ENCODE measurements around the gene SHROOM3.
"Not testable (repeated sequence)": the region's sequence is repeated elsewhere in the genome, so short reads cannot be mapped to it uniquely, and the experiment has no call there.

Gene SHROOM3

DNA sequence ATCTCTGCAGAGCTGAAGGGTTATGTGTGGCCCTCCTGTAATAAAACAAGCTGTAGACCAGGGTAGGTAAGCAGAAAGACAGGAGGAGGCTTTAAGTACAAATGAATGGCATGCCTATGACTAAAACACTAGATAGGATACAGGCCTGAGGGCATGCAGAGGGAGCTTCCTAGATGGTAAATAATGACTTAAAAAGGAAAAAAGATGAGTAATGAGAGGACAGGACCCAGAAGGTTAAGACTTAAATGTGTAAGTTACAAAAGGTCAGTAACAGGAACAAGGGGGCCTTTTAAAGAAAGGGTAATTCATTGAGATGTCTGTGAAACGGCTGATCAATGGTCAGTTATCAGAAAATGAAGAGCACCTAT, 268.1 kb downstream of the SHROOM3 start:
- DNase-seq, result no peak

DNA sequence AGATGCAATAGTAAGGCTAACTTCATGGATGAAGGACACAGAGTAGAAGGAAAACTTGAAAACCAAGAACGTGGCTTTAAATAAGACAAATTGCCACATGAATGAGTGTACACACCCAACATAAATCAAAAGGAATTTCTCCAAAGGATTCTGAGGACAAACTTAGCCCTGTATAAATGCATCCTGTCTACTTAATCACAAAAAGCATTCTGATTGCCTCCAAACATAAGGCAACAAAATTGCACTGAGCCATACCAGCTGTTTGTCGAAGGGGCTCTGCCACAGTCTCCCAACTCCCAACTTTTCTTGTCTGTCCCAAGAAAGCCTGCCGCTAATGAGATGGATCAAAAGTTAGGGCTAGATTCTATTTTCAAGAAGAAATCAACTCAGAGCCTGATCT, 268.6 kb downstream of the SHROOM3 start:
- DNase-seq, result no peak

DNA sequence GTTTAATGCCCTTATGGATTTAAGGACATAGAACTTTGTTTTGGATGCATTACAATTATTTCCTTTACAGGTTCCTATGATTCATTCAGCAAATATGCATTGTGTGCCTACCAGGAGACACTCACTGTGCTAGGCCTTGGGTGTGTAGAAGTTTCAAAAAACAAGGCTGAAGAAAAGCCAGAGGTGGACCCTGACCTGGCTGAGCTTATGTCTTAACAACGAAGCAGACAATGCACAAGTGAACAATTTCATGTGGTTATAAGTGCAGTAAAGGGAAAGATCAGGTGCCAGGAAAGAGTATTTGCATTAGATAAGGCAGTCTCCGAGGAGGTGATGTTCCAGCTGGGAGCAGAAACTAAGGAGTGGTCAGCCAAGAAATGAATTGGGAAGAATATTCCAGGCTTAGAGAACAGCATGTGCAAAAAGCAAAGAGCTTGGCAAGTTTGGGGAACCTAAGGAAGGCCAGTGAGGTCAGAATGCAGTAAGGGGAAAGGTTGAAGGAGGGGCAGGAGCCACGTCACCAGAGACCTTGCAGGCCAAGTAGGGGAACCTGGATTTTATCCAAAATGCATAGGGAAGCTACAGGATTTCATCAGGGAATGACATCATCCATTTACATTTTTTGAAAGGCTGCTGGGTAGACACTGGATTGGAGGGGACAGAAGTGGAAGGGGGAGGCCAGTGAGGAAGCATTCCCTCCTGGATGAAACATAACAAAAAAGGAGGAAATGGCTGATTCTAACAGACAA, 269.3 kb downstream of the SHROOM3 start:
- no peak for DNase-seq

DNA sequence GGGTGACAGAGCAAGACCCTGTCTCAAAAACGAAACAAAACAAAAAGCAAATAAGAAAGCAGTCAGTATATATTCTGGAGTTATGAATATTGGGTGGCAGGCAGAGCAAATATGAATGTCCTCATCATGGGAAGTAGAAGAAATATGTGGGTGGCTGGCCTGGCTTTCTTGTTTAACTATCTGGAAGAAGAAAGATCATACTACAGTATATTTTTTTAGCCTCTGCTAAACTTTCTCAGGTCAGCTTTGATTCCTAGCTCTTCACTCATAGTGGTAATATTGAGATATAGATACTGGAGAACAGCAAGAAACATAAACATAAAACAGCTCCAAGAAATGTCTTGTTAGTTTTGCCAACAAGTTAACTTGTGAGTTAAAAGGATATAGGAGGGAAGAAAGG, 270.4 kb downstream of the SHROOM3 start:
- no peak for DNase-seq

DNA sequence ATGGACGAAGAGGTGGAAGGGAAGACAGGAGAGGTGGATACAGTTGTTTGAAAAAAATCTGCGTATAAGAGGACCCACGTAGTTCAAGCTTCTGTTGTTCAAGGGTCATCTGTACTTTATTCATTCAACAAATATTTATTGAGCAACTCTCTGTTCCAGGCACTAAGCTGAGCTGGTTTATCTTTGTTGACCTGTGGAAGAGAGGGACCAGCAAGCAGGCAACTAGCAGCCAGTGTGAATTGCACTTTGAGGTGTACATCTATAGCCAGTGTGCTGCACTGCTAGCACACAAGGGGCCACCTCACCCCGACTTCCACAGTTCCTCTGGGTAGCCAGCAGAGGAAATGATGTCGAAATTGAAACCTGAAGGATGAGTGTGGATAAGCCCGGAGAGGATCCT, 271.6 kb downstream of the SHROOM3 start:
- no peak for DNase-seq

DNA sequence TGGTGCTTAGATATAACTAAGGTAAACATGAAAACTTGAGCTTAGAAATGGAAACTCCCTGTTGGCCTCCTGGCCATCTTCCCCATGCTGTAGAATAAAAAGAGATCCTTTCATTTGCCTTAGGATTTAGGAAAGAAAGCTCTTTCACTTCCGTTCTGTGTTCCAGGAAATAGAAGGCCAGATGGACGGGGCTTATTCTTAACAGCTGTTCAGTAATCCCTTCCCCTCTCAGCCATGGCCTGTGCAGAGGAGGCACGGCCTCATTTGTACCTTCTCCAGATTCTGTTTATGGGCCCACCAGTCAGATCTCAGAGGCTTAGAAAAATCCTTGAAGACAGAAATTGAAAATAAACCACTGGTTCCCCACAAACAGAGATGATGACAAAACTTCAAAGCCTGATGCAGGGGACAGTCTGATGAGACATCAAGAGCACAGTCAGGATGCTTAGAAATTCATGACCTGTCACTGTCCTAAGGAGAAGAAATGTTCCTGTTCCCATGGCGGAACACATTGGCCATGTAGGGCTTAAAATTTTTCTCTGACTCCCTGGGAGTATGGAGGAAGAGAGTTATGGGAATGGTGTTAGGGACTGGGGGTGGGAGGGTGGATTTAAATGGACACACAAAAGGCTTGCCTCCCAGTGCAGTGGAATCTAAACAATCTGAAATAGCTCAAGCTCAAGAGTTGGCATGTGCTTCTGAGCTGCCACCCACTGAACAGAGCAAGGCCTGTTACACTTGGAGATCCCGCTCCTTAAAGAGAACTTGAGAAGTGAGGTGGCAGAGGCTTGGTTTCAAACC, 274.1 kb downstream of the SHROOM3 start:
- DNase-seq, result no peak

DNA sequence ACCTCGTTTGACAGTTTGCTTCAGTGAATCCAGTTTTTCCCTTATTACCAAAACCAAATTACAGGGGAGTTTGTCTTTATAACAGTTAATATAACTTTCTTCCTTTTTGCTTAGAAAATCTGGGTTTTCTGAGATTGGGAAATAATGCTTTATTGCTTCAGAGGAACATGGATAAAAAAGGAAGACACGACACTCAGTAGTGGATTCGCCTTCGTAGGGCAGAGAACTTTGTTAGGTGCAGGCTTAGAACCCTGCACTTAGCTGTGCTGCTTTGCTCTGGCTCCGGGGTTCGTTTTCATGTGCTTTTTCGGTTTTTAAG, 274.7 kb downstream of the SHROOM3 start:
- DNase-seq, result no peak

DNA sequence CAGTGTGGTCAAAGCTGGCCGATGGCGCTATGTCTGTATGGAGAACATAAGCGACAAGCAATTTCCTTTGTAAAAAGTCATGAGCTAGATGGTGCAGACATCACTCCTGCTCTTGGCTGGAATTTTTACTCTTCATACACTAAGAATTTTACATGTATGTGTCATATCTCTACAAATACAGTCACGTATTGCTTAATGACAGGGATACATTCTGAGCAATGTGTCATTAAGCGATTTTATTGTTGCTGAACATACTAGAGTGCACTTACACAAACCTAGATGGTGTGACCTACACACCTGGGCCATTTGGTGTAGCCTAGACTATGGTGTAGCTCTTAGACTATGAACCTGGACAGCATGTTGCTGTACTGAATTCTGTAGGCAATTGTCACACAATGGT, 277.5 kb downstream of the SHROOM3 start:
- DNase-seq, result no peak

DNA sequence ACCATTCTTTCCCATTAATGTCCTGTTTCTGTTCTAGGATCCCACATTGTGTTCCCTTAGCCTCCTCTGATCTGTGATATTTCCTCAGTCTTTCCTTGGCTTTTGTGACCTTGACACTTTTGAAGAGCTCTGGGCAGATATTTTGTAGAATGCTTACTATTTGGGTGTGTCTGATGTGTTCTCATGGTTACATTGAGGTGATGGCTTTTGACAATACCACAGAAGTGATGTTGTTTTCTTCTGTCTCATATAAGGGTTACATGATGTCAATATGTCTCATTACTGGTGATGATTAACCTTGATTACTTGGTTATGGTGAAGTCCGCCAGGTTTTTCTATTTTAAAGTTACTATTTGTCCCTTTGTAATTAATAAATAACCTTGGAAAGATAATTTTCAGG, 279.2 kb downstream of the SHROOM3 start:
- no peak for DNase-seq

DNA sequence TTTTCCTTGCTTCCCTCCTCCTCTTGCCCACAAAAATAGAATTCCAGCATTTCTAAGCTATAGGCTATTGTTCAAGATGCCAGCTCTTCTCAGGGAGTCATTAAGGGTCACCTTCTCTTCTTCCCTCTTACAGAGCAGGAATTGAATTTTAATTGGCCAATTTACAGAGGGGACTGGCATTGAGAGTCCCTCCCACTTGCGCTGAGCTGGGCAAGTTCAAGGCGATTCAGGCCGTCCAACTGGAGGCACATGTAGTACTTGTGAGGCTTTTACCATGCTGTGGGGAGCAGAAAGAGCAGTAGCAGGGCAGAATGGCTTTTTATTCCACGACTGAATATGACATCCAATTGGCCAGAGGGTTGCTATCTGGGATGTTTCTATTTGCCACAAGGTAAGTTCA, 281.0 kb downstream of the SHROOM3 start:
- DNase-seq, result no peak

DNA sequence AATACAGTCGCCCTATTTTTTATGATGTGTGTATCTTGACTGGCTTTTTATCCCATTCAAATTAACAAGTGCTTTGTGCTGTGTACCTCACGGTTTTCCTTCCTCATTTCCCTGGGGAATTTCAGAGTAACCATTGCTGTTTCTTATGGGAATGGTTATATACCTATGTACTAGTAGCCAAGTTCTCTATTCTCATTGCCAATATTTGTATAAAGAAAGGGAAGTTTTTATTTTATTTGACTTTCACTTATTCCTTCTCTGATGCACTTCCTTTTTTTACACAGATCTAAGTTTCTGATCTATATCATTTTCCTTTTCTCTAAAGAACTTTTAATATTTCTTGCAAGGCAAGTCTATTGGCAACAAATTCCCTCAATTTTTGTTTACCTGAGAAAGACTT, 281.6 kb downstream of the SHROOM3 start:
- DNase-seq, result no peak

DNA sequence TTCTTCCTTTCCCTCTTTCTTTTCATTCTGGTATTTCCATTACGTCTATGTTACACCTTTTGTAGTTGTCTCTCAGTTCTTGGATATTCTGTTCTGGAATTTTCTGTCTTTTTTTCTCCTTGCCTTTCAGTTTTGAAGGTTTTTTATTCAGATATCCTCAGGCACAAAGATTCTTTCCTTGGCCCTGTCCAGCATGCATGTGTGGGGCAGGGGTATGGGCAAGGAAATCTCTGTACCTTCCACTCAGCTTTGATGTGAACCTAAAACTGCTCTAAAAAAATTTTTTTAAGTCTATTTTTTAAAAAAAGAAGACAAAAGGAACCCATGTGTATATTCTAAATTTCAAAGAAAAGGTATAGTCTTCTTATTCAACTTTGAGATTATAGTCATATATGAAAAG, 282.4 kb downstream of the SHROOM3 start:
- DNase-seq, result no peak

DNA sequence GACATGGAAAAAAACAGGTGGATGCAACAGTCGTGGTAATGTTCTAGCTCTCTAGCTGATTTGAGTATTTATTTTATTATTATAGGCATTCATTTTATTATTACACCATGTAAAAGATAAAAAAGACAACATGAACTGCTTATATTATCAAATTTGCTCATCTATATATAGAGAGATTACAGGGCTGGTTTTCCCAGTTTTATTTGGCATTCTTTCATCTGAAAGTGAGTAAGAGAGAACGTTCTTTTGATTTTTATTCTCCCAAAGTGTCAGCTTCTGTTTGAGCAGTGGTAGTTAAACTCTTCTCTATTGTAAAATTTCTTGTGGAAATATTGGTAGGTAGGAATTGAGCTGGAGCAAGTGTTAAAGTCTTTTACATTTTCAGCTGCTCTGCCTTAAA, 283.0 kb downstream of the SHROOM3 start:
- DNase-seq, result no peak

DNA sequence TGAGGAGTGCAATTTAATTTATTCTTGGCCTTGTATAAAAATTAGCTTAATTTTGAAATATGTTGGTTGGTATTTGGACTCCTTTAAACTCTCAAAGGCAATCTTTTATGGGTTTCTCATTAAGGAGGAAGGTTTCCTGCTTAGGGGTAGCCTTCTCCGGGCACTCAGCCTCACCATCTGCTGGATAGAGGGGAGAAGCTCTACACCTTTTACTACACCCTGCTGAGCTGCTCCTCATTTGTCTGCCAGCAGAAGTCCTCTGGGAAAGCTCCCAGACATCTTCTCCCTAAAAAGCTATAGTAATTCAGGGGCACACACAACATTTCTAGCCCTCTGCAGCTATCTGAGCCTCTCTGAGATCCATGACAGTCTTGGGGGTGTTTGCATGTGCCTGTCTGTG, 283.8 kb downstream of the SHROOM3 start:
- no peak for DNase-seq

DNA sequence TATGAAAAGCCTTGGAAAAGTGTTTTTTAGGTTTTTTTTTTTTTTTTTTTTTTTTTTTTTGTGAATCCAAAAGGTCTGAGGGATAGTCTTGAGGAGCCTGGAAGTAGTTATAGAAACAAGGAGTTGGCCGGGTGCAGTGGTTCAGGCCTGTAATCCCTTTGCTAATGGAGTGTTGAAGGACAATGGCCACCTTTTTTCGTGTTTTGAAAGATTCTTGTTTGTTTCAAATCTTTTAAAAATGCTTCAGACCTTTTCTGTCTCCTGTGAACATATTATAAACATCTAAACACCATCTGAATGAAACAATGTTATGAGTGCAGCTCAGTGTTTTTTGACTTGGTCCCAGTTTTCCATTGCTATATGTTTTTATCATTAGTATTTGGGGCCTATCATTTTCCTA, 285.1 kb downstream of the SHROOM3 start:
- no peak for DNase-seq

DNA sequence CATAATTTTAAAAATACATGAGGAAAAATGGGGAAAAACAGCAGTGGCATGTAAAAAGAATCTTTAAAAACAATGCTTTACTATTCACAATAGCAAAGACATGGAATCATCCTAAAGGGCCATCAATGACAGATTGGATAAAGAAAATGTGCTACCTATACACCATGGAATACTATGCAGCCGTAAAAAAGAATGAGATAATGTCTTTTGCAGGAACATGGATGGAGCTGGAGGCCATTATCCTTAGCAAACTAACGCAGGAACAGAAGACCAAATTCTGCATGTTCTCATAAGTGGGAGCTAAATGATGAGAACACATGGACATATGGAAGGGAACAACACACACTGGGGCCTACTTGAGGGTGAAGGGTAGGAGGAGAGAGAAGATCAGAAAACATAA, 287.1 kb downstream of the SHROOM3 start:
- DNase-seq, result not testable (repeated sequence)

DNA sequence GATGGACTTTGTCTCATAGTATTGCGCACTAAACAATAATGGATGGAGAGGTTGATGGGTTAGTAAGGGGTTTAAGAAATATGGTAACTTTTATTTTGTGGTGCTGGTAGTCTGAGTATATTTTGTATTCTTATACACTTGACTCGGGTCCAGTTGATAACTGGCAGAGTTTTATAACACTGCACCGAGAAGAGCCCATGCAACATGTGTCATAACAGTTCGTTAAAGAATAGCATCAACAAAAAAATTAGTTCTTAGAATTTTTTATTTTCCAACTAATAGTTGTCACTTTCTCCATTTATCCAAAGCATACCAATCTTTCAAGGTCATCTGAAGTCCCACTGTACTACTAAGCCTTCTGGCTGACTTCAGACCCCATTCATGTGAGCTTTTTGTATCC, 287.8 kb downstream of the SHROOM3 start:
- no peak for DNase-seq

DNA sequence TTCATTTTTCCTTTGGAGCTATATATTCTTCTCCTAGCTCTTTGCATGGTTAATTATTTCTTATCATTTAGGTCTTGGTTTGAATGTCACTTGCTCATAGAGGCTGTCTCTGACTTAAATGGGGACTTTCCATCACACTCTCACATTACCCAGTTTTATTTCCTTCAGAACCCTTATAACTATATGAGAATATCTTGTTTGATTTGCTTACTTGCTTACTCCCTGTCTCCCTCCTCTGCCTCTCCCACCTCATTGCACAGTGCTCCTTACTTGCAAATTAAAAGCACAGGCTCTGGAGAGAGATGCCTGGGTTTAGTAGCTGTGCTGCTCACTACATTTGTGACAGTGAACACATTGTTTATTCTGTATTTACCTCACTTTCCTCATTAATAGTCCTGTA, 288.3 kb downstream of the SHROOM3 start:
- DNase-seq, result no peak

DNA sequence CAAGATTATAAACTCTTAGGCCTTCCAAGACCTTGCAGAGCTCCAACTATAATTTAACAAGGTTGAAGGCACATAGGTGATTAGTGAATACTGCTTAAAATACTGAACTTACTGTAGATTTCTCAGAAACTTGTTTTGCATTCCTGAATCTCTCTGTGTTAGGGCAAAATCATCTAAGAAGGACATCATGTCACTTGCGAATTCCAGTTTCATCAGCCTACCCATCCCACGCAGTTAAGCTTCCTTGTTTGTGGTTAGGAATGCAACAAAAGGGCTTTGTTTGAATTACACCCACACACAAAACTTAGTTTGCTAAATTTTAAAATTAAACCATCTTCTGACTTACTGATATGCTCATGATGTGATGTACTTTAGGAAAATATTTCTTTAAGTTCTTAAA, 288.9 kb downstream of the SHROOM3 start:
- DNase-seq, result no peak

DNA sequence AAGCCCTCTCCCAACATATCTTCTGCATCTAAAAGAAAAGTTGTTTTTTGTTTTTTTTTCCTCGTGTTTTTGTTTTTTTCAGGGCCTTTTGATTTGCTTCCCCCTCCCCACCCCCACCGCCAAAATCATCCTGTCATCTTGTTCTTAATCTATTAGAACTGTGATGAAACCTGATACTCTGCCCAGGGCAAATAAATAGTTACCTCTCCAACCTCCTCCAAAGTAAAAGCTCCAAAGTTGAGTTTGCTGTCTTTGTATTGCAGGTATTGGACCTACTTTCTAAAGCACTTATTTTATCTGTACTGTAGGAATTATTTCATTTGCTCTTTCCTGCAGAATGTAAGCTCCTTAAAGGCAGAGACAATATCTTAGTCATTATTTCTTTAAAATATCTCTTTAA, 290.0 kb downstream of the SHROOM3 start:
- no peak for DNase-seq

DNA sequence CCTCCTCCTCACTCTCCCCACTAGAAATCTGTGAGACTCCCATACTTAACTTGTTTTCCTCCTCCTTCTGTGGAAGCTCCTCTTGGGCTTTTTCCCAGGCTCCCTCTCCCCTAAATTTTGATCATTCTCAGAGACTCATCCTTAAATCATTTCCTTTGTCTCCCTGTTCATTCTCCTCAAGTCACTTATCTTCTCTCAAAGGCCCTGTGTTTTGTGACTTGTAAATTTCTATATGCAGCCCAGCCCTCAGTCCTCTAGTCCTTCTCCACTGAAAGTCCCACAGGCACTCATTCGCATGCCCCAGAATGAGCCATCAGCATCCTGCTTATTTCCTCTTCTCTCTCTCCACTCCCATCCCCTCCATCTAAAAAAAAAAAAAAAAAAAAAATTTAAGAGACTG, 291.1 kb downstream of the SHROOM3 start:
- no peak for DNase-seq

DNA sequence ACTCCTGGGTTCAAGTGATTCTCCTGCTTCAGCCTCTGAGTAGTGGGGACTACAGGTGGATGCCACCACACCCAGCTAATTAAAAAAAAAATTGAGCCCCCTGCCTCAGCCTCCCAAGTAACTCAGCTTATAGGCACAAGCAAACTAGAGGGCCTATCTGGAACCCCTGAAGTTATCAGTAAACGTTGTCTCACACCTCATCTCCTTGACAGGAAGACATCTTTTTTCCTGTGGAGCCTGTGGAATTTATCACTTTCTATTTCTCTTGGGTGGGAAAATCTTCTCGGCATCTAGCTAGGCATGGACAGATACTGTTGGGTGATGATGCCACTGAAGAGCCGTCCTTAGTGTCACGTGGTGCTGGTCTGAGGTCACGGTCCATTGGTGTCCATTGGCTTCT, 291.6 kb downstream of the SHROOM3 start:
- DNase-seq, result no peak

DNA sequence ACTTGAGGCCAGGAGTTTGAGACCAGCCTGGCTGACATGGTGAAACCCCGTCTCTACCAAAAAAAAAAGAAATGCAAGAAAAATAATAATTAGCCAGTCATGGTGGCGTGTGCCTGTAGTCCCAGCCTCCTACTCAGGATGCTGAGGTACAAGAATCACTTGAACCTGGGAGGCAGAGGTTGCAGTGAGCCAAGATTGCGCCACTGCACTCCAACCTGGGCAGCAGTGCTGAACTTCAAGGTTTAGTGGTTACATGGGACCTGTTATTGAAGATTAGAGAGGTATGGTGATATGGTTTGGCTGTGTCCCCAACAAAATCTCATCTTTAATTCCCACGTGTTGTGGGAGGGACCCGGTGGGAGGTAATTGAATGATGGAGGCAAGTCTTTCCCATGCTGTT, 292.9 kb downstream of the SHROOM3 start:
- not testable (repeated sequence) for DNase-seq

DNA sequence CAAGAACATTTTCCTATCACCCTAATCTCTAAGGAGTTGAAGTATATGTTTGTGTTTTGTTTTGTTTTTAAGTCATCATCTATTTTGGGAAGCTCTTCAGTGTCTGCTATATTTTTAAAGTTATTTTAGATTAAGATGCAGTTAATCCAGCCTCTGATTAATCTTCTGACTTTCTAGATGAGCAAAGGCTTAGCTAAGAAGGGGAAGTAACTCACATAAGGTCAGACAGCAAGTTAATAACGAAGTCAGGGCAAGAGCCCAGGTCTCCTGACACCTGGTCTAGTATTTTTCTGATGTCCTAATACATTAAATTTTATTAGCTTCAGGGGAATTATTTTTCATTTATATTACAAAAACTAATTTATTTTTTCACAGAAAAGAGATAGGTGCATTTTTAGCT, 294.4 kb downstream of the SHROOM3 start:
- DNase-seq, result no peak

DNA sequence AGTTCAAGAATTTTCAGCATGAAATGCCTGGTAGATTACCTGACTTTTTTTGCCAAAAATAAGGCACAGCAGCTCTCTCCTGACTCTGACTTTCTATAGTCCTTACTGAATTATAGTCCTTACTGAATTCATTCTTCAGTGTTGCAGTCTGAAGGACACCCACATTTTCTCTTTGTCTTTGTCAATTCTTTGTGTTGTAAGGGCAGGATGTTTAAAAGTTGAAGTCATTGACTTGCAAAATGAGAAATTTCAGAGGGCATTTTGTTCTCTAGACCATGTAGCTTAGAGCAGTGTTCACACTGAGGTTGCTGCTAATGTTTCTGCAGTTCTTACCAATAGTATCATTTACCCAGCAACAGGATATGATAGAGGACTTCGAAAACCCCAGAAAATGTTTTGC, 295.0 kb downstream of the SHROOM3 start:
- DNase-seq, result no peak

Measured in activated T-cell treated with anti-CD3 and anti-CD28 coated beads, Interleukin-2, amount 50 U/mL, for 1 hour (primary cell).